ENCODE data around the gene TMOD1.
"Not testable (repeated sequence)": the region's sequence is repeated elsewhere in the genome, so short reads cannot be mapped to it uniquely, and the experiment has no call there.

TMOD1 gene

DNA sequence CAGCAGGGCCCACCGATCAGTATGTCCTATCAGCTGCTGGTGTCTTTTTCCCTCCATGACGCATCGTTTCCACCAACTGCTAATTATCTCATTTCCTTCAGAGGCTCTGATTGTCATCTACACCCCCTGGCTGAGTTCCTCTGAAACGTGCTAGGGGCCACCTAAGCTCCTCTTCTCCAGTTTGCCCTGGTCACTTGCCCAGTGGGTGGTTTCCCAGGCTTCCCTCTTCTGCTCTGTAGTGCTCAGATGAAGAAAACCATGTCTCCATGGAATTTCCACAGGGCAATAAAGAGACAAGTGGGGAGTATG lies 66.4 kb downstream of the TMOD1 start:
- no peak for DNase-seq (ENCODE audit: low read depth)

DNA sequence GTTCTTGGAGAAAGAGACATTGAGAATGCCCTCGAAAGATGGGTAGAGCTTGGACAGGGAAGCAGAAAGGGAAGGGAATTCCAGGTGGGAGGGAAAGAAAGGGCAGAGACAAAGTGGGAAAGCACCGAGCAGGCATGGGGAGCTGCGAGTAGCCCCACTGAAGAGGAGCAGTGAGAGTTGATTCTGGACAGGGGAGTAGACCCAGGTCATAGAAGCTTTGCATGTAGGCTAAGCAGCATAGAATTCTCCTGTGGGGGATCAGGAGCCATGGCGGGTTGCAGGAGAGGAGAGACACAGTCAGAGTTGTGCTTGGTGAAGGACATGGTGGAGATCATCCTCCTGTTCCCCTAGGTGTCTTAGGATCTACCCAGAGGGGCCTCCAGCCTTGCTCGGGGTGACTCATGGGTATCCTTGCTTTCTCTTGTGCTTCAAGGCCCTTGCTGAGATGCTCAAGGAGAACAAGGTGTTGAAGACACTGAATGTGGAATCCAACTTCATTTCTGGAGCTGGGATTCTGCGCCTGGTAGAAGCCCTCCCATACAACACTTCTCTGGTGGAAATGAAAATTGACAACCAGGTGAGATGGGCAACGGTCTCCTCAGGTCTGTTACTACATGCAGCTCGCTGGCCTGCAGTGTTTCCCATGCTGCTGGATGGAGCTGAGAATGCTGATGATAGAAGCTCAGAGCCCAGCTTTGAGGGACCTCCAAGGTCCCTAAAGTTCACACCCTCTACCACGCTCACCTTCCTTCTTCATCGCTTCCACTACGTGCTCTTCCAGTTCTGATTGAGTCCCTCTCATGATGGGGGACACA lies 67.2 kb downstream of the TMOD1 start:
- no peak for DNase-seq (ENCODE audit: low read depth)

DNA sequence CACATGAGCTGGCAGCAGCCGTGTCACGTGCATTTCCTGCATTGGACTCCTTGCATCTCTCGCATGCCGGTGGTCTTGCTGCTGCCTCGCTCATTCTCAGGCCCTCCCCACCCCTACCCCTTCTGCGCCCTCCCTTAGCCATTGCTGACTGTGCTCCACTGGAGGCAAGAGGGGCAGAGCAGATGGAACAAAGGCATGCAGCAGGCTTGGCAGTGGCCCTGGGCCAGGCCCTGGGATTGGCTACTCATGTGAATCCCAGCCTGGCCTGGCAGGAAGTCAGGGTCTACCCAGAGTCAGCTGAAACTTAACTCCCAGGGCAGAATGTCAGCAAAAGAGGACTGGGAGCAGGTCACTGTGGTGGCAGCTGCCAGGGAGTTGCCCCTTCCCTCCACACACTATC lies 69.4 kb downstream of the TMOD1 start:
- no peak for DNase-seq (ENCODE audit: low read depth)

DNA sequence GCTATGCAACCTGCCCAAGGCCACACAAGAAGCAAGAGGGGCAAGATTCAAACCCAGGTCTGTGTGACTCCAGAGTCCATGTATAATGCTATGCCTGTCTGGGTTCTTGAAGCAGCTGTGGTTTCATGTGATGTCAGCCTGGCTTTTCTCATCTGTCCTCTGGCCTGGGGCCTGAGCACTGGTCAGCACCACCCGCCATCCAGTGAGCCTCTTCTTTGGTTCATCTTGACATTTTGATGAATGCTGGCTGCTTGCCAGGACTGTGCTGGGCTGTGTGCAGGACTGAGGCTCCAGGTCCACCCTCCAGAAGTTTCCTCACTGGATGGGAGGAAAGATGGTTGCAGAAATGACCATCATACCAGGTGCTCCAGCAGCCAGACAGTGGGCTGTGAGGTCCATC lies 70.2 kb downstream of the TMOD1 start:
- DNase-seq (ENCODE audit: low read depth): no peak

DNA sequence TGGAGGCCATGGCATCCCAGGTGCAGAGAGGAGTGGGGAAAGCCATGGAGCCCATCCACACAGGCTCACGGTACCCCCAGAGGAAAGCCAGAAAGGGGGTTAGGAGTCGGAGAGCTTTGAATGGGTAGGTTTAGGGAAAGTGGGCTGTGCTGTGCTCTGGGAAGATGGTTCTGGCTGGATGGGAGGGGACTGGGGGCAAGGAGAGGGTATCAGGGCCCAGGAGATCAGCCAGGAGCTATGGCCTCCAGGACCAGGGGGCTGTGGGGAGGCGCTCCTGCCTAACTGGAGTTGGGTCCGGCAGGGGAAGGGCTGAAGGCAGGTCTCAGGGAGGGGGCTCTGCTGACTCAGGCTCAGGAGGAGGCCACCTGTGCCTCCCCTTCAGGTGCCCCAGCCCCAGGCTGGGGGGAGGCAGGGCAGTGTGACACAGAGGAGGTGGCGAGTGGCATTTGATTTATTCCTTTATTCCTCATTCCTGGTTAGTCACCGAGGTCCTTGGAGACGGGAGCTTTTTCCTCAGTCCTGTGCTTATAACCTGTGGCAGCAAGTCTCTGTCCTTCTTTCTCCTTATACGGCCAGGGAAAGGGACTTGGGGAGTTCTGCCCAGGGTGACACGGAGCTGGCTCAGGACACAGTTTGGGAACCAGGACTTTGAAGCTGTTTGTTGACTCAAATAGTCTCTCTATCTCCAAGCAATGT lies 70.9 kb downstream of the TMOD1 start:
- DNase-seq (ENCODE audit: low read depth): no peak

DNA sequence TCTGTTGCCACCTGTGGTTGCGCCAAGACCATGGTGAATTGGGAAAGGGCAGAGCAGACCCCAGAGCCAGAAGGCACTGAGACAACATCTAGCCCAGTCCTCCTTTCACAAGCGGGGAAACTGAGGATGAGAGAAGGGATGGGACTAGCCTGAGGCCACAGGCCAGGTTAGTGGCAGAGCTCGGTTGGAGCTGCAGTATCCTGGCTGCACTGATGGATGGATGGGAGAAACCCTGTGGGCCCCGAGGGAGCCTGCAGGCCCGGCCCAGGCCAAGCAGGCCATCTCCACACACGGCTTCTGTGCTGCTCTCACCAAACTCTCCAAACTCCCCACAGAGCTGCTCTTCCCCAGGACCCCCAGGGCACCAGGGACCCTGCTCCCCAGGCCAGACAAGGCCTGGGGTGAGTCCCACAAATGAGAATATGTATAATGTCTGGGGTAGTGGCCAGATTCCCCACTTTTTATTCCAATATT lies 71.5 kb downstream of the TMOD1 start:
- no peak for DNase-seq (ENCODE audit: low read depth)

DNA sequence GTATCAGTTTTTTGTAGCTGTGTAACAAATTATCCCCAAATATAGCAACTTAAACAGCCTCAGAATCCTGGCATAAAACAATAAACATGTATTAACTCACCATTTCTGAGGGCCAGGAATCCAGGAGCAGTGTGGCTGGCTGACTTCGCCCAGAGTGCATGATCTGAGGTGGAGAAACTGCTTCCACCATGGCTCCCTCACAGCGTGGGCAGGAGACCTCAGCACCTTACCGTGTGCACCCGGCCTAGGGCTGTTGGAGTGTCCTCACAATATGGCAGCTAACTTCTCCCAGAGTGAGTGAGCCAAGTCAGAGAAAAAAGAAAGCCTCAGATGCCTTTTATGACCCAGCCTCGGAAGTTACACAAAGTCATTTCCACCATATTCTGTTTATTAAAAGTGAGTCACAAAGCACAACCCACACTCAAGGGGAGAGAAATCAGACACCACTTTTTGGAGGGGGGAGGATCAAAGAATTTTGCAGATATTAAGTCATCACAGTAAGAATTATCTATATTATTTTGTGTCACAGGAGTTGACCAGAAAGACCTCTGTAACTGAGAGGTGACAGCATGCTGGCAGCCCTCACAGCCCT lies 72.1 kb downstream of the TMOD1 start:
- no peak for DNase-seq (ENCODE audit: low read depth)

DNA sequence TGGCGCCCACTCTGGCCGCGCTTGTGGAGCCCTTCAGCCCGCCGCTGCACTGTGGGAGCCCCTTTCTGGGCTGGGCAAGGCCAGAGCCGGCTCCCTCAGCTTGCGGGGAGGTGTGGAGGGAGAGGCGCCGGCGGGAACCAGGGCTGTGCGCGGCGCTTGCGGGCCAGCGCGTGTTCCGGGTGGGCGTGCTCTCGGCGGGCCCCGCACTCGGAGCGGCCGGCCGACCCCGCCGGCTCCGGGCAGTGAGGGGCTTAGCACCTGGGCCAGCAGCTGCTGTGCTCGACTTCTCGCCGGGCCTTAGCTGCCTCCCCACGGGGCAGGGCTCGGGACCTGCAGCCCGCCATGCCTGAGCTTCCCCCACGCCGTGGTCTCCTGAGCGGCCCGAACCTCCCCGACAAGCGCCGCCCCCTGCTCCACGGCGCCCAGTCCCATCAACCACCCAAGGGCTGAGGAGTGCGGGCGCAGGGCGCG lies 72.7 kb downstream of the TMOD1 start:
- not testable (repeated sequence) for DNase-seq (ENCODE audit: low read depth)

DNA sequence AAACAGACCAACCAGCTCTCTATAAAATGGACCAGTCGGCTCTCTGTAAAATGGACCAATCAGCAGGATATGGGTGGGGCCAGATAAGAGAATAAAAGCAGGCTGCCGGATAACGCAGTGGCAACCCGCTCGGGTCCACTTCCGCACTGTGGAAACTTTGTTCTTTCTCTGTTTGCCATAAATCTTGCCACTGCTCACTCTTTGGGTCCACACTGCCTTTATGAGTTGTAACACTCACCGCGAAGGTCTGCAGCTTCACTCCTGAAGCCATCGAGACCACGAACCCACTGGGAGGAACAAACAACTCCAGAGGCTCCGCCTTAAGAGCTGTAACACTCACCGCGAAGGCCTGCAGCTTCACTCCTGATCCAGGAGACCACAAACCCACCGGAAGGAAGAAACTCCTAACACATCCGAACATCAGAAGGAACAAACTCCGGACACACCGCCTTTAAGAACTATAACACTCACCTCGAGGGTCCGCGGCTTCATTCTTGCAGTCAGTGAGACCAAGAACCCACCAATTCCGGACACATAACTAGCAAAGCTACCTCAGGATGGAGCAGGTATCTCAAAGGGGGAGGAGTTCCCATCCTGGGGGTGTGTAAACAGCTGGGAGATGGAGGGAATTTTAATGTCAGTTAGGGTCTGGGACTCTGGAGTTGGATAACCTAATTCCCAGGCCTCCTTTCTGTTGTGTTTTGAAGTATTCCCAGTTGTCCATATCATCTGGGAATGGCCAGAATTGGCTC lies 73.6 kb downstream of the TMOD1 start:
- not testable (repeated sequence) for DNase-seq (ENCODE audit: low read depth)

DNA sequence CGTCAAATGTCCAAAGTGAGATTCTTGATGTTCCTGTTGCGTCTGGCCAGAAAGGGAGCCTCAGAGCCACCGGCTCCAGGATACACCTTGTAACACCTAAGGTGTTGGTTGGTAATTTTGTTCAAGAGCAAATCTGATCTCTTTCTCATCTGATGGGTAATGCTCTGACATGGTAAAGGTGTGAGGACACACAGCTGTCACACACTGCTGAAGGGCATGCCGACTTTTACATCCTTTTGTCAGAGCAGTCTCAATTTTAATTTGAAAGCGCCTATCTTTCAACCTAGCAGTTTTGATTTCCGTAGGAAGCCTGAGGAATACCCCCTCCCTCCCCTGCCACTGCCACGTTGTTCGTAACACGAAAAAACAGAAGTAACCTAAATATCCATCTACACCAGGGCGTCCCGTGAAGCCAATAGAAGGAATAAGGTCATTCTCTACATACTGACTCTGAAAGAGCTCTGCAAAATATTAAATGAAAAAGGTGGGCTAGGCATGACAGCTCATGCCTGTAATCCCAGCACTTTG lies 74.3 kb downstream of the TMOD1 start:
- DNase-seq (ENCODE audit: low read depth): no peak

DNA sequence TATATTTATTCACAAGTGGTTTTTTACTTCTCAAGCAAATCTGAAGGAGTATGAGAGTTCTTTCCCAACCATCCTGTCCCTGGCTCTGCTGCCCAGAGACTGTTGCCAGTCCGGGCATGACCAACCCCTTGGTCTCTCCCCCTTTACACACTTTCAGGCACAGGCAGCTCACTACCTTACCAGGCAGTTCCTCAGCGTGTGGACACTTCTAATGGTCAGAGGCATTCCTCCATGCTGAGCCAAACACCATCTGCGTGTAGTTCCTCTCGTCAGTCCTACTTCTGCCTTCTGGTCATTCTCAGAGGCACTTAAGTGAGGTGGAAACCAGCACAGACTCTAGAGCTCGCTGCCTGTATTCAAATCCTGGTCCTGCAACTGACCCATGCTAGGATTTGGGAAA lies 75.6 kb downstream of the TMOD1 start:
- DNase-seq (ENCODE audit: low read depth): no peak

DNA sequence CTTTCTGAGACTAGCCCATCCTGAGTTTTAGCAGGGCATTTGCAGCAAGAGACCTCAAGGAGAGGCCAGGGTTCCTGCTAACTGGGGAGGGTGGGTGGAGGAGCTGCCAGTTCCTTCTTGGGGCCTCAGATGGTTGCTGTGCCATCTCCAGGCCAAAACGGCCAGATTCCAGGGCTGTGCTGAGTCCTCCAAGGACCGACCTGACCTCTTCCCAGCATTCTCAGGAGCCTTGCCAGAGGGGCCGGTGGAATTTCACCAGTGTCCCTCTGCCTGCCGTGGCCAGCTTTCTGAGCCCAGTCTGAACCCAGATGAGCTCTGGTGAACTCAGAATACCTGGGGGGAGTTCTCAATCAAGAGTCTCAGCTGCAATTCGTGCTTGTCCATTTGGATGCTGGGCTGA lies 77.4 kb downstream of the TMOD1 start:
- no peak for DNase-seq (ENCODE audit: low read depth)

DNA sequence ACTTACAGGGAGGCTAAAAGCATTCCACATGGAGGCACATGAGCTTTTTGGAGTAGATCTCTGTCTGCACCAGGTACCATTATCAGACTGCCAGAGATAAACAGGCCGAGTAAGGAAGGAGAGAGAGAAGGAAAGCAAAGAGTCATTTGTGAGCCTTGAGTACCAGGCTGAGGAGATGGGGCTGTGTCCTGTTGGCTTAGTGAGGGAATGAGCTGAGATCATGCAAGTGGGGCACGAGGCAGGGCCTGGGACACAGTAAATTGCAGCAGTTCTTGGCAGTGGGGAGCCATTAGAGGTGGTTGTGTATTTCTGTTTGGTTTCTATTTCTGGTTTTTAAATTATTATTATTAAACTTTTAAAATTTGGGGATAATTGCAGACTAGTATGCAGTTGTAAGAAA lies 78.4 kb downstream of the TMOD1 start:
- no peak for DNase-seq (ENCODE audit: low read depth)

DNA sequence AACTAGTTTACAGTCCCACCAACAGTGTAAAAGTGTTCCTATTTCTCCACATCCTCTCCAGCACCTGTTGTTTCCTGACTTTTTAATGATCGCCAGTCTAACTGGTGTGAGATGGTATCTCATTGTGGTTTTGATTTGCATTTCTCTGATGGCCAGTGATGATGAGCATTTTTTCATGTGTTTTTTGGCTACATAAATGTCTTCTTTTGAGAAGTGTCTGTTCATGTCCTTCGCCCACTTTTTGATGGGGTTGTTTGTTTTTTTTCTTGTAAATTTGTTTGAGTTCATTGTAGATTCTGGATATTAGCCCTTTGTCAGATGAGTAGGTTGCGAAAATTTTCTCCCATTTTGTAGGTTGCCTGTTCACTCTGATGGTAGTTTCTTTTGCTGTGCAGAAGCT lies 80.1 kb downstream of the TMOD1 start:
- DNase-seq (ENCODE audit: low read depth): not testable (repeated sequence)

DNA sequence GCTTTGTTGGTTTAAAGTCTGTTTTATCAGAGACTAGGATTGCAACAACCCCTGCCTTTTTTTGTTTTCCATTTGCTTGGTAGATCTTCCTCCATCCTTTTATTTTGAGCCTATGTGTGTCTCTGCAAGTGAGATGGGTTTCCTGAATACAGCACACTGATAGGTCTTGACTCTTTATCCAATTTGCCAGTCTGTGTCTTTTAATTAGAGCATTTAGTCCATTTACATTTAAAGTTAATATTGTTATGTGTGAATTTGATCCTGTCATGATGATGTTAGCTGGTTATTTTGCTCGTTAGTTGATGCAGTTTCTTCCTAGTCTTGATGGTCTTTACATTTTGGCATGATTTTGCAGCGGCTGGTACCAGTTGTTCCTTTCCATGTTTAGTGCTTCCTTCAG lies 83.3 kb downstream of the TMOD1 start:
- DNase-seq (ENCODE audit: low read depth): not testable (repeated sequence)

DNA sequence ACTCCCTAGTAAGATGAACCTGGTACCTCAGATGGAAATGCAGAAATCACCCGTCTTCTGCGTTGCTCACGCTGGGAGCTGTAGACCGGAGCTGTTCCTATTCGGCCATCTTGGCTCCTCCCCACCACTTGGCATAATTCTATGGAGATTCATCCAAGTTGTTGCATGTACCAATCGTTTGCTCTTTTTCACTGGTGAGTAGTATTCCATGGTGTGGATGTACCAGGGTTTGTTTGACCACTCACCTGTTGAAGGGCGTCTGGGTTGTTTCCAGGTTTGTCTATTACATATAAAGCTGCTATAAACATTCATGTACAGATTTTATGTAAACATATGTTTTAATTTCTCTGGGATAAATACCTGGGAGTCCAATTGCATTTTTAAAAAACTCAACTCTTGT lies 85.4 kb downstream of the TMOD1 start:
- not testable (repeated sequence) for DNase-seq (ENCODE audit: low read depth)

DNA sequence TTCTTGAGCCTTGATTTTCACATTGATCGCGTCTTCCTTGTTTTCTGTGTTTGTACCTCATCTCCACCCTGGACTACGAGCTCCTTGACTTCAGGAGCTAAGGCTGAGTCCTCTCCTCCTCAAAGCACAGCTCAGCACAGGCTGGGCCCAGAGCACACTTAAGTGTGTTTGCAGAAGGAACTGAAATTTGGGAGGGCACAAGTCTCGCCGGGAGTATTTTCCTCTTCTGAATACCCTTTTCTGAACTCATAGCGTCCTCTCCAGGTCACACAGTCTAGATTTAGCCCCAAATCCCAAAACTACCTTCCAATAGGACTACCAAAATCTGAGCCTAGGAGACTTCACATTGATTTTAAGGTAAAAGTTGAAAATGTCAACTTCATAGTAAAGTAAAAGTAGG lies 90.1 kb downstream of the TMOD1 start:
- DNase-seq (ENCODE audit: low read depth): no peak

DNA sequence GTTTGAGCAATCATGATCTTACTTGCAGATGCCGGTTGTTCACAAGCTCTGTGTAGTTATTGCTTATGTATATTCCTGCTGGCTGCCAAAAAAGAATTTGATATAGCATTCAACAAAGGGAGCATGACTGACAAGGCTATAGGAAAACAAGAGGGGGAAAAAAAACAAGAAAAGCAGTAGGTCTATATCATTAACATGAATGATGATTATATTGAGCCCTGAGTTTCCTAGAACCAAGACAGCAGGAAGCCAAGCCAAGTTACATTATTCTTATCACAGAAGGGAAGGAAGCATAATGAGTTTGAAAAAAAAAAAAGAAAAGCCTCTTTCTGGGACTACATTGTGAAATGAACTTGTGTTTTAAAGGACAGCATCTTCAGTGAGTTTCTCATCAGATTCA lies 90.7 kb downstream of the TMOD1 start:
- DNase-seq (ENCODE audit: low read depth): no peak

DNA sequence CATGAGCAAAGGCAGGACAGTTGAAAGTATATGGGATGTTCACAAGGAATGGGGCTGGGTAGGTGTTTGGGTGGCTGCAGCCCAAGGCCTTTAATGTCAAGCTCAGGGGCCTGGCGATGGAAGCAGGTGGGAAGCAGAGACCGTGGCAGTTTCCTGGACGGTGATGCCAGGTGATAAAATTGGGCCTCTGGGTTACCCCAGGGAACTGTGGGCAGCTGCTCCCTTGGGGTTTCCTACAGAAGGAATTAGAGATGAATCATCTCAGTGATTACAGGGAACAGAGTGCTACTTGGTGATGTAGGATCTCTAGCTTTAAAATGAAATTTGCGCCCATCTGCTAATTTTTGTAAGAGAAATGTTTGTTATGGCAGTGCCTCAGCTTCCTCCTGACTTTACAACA lies 92.5 kb downstream of the TMOD1 start:
- DNase-seq (ENCODE audit: low read depth): no peak

DNA sequence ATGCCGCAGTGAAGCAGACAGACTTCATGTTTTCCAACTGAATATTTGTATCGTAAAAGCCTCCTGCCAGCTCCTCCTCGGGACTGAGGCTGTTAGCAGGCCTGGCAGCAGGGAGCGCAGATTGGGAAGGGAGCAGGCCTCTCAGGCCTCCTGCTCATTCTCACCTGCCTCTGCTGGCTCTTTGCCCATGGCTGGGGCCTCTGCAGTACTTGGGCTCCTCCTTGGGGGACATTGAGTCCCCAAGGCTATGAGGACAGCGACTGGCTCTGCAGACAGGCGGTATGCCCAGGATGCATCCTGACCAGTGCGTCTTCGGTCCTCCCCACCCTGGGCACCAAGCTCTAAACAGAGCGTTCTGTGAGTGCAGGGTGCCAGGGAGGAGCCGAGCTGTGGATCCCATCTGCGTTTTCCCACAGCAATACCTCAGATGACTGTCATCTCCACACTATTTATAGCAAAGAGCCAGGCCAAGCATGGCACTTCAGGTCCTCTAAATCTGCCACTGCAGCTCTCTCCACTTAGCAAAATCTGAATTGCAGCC lies 93.0 kb downstream of the TMOD1 start:
- DNase-seq (ENCODE audit: low read depth): no peak

DNA sequence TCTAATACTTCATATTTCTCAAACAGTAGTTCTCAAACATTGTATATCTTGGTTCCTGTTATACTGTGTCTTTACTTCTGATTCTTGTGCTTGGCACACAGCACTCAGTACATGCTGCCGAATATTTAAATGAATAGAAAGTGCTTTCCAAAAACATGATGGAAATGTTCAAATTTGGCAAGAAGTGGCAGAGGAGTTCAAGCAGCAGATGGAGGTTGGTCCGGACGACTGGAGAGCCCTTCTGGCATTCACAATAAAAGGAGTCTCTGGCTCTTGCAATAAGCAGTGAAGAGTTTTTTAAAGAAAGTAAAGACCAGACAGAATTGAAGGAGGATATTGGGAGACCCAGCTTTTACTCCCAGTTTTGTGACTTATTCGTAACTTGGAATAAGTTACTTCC lies 95.4 kb downstream of the TMOD1 start:
- DNase-seq (ENCODE audit: low read depth): no peak
